Gastrocnemius medialis (tissue), 4 donors: ENCODE results near the gene MUSTN1.

Experiments used
- CTCF ChIP-seq, 5 experiments: fragments of 450-650 bp in 3 of 5; fragments of 200-600 bp in 2 of 5; sonication (generic) in 2 of 5; IDR thresholded peaks in 4 of 5; conservative IDR thresholded peaks in 1 of 5; 1 replicate in 4 of 5; 2 replicates in 1 of 5; pipeline ENCODE4 v1.5.1; 2016 to 2019; ENCODE audit warnings: antibody characterized with exemption in 5 of 5, mild to moderate bottlenecking in 3 of 5, moderate library complexity in 3 of 5
- POLR2A ChIP-seq, 2 donors: fragments of 450-650 bp; IDR thresholded peaks; one replicate each; pipeline ENCODE4 v1.6.1; 2017; ENCODE audit warnings: antibody characterized with exemption in 2 of 2, mild to moderate bottlenecking in 2 of 2, moderate library complexity in 2 of 2

GRCh38 chr3:52845691-52846431 is 11.0 kb upstream of the MUSTN1 start:
- peak in 2 of 5 experiments; percentile 40 to 55 for TF ChIP-seq CTCF (IDR thresholded peaks at IDR 0.05 in 4 of 5, conservative IDR thresholded peaks at IDR 0.05 in 1 of 5)
- no peak for TF ChIP-seq POLR2A (IDR thresholded peaks at IDR 0.05)
